HG03159 (cell line): Measurements from ENCODE around the gene ATG14.
"Not testable (repeated sequence)": the region's sequence is repeated elsewhere in the genome, so short reads cannot be mapped to it uniquely, and the experiment has no call there.

Experiments
- ATAC-seq: cut with Tn5 transposase; IDR thresholded peaks from one replicate; pipeline ENCODE4 v1.9.1; 2021; ENCODE audit warnings: mild to moderate bottlenecking, moderate library complexity; ENCODE audit not compliant: unreplicated experiment

ATG14 gene

DNA sequence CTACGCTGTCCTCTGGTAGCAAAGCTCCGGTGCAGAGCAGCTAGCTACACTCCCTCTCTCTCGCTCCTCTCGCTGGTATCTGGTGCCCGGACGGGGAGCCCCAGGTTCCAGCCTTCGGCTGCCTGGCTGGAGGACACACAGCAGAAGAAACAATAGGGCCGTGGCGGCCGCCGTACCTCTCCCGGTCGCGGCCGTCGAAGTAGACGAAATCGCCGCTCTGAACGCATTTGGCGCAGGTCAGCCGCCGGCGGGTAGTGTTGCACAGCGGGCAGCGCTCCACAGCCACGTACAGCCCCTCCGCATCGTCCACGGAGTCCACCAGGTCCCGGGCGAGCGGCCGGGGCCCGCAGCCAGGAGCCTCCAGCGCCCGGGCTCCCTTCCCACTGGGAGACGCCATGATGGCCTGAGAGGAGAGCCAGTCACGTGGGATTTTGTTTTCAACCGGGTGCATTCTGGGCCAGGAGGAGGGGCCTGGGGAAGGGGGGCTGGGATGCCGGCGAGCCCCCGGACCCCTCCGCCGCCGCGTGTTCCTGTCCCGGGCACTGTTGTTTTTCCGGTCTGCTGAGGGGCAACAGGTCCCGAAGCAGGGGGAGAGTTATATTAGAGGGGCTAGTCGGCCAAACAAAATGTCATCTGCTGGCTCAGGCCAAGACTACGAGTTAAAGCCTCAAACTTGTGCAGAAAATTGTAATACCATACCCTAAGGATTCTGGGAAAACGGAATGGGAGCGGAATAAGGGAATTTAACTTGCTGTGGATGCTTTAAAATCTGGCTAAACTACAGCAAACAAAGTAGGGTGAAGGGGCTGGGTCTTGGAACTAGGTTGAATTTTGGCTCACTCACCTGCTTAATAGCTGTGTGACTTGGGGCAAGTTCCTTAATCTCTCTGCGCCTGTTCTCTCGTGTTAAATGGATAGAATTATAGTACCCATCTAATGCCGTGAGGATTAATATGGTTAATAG is at the start of gene ATG14:
ATG14 (minus strand) TSS at position 405 of the 964 bp plus-strand sequence; CDS start at position 397, 8 bp downstream.
- ATAC-seq: peak; percentile 97

GRCh38 chr14:55458800-55459515 is 47.3 kb upstream of the ATG14 start:
- ATAC-seq: peak; percentile 77

DNA sequence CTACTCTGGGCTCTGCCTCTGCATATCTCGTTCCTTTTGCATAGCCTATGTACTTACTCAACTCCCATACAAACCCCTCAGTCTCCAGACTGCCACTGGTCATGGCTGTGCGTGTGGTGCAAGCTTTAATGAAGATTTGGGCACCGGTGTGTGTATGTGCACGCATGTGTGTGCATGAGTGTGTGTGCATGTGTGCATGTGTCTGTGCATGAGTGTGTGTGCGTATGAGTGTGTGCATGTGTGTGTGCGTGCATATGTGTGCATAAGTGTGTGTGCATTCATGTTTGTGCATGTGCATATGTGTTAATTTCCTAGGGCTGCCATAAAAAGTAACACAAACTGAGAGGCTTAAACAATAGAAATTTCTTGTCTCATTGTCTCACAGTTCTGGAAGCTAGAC is 45.9 kb upstream of the ATG14 start:
- ATAC-seq: no peak

GRCh38 chr14:55456411-55456810 is 44.8 kb upstream of the ATG14 start:
- ATAC-seq: not testable (repeated sequence)

DNA sequence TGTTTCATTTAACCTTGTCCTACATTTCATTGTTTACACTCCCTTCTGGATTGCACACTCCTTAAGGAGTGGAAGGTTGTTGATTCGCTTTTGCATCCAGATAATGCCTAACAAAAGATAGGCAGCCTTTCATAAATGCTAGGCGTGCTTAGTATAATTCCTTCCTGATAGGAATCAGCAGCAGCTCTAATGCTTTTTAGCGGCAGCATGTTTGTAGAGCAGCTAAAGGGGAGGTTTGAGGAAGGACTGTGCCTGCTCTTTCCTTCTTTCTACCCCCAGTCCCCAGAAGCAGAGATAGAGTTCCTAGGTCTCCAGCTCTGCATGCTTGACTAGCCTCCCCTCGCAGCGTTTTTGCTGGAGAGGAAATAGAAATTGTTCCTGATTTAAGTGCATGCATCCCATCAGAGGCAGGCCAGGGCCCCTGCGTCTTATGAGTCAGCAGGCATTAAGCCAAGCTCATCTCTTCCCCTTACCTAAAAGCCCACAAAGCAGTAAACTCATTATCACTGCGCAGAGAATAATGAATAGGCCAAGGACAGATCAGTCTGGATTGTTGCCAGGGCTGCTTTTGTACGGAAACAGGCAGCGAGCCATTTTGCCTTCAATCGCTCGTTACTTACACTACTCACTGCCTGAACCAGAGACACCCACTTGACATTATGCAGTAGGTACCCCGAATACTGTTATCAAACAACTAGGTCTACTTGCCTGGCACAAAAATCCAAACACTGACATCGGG is 42.8 kb upstream of the ATG14 start:
- no peak for ATAC-seq

GRCh38 chr14:55451950-55452349 is 40.3 kb upstream of the ATG14 start:
- no peak for ATAC-seq

- no peak for ATAC-seq
Observed at GRCh38 chr14:55451398-55451797, 39.8 kb upstream of the ATG14 start.

- ATAC-seq: no peak
Observed at GRCh38 chr14:55450987-55451386, 39.4 kb upstream of the ATG14 start.

DNA sequence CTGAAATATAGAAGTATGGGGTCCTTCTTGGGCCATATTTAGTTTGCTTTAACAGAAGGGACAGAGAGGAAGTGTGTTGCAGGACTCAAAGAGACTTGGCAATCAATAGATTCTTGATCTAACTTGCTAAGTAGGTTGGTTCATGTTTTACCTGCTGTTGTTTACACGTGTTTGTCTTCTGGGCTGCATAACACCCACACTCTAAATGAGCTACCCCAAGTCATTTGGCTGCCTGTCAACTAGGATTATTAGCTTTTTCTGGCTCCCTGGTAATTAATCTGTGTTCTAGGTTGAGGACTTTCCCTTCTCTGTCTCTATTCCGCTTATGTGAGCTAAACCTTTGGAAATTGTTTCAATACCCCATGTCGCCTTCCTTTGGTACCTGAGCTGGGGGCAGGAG is 38.9 kb upstream of the ATG14 start:
- ATAC-seq: no peak

- no peak for ATAC-seq
Observed at GRCh38 chr14:55450124-55450523, 38.5 kb upstream of the ATG14 start.

DNA sequence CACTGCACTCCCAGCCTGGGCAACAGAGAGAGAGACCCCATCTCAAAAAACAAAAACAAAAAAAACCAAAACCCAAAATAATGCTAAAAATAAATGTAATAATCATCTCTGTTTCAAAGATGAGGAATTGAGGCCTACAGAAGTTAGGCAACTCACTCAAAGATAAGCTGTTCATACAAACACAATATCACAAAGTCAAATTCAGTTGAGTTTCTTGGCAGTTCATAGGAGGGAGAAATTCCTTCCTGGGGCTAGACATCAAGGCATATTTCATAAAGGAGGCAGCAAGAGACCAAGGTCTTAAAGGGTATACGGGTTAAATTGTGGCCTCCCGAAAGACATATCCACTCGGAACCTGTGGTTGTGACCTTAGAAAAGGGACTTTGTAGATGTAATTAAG is 37.5 kb upstream of the ATG14 start:
- ATAC-seq: no peak

DNA sequence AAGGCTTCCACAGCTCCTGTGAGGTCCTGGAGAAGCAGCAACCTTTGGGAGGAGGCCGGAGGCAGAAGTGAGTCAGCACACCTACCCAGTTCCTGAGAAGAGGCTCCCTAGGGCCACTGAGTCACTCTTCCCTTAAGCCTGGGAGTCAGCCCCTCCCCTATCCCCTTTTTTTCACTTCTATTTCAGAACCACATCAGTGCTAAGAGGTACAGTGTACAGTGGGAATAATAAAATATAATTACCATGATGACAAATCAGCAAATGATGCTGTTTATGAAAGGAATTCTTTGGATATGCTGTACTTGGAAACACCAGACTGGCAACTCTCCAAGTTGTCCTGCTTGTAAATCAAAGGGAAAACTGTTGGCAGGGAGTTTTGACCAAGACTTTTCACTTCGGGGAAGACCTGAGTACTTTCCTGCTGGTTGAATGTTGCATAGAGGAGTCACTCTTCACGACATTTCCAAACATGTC is 36.5 kb upstream of the ATG14 start:
- no peak for ATAC-seq

- no peak for ATAC-seq
Observed at GRCh38 chr14:55446833-55447232, 35.2 kb upstream of the ATG14 start.

- ATAC-seq: no peak
Observed at GRCh38 chr14:55446127-55446736, 34.6 kb upstream of the ATG14 start.

- no peak for ATAC-seq
Observed at GRCh38 chr14:55441286-55441685, 29.7 kb upstream of the ATG14 start.

DNA sequence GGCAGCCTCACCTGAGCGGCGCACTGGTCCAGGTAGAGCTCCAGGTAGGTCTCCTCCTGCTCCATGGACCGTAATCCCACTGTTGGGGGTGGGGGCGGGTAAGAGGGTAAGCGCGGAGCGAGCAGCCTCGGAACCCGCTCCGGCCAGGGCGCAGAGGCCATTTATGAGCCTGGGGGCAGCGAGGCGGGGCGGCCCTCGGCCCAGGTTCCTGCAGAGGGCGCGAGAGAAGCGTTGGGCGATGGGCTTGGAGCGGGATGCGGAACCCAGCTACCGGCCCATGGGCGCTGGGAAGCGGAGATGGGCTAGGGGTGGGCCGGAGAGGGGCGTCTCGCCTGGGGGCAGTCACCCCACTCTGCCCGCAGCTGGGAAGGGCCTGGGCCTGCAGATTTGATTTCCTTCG is 28.8 kb upstream of the ATG14 start, which contains the start of gene TBPL2:
TBPL2 (minus strand) TSS at position 232 of the 400 bp plus-strand sequence; CDS start at position 65, 167 bp downstream.
- ATAC-seq: no peak

DNA sequence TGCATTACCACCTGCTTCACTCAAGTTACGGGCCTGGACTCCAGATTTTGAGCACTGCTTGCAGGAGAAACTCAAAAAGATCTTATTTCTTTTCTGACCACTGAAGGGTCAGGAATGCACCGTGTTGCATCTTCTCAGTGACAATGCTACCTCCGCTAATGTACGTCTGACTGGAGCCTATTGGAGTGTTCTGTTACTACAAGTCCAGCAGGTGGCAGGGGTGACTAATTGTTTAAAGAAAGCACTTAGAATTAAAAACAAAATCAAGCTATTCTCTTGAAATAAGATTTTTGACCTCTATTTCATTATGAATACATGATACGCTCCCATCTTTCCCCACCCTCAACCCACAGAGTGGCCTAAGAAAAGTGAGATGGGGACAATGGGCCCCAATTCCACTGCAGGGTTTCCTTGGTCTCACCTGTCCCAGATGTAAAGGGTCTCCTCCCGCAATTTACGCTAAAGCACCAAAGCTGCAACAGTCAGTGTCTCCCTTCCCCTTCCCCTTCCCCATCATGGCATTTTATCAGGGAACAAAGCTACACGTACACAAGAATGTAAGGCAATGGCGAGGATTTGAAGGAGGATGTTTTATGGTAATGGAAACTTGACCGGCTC is 26.5 kb upstream of the ATG14 start:
- peak; percentile 53 for ATAC-seq

DNA sequence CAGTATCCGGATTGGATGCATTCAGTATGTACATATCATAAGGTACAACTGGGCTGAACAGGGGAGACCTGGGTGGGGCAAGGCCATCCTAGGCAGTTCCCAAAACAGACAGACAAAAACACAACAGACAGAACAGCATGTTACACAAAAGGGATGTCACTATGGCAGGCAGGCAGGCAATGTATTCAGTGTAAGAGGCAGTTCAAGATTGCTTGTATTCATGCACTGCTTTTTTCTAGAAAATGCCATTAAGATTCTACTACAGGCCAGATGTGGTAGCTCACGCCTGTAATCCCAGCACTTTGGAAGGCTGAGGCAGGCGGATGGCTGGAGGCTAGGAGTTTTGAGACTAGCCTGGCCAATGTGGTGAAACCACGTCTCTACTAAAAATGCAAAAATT is 25.3 kb upstream of the ATG14 start:
- no peak for ATAC-seq

DNA sequence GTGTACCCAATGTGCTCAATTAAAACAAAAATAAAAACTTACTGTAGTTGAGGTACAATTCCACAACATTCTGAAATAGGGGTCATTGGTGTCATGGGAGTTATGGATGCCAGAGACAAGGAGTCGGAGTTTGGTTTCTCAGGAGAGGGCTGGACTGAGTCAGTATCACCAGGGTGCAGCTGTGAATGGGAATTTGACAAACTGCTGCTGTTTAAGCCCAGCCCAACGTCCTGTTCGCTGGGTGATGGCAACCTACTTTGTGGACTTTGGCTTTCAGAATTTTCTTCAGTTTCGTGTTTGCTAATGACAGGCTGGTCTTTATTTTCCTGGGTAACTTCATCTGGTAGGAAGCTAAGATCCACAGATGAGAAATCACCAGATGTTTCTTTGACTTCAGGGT is 24.9 kb upstream of the ATG14 start:
- no peak for ATAC-seq

- ATAC-seq: no peak
Observed at GRCh38 chr14:55434805-55435174, 23.2 kb upstream of the ATG14 start.
